ENCODE data around the gene UBXN10.
A peak's percentile ranks its signal among the peaks of the same experiment; 100 is the strongest.

UBXN10 gene

GRCh38 chr1:20184481-20184900 is 1.4 kb upstream of the UBXN10 start:
- no peak for DNase-seq

GRCh38 chr1:20184997-20185833 is 681 bp upstream of the UBXN10 start:
- peak; percentile 54 for DNase-seq

DNA sequence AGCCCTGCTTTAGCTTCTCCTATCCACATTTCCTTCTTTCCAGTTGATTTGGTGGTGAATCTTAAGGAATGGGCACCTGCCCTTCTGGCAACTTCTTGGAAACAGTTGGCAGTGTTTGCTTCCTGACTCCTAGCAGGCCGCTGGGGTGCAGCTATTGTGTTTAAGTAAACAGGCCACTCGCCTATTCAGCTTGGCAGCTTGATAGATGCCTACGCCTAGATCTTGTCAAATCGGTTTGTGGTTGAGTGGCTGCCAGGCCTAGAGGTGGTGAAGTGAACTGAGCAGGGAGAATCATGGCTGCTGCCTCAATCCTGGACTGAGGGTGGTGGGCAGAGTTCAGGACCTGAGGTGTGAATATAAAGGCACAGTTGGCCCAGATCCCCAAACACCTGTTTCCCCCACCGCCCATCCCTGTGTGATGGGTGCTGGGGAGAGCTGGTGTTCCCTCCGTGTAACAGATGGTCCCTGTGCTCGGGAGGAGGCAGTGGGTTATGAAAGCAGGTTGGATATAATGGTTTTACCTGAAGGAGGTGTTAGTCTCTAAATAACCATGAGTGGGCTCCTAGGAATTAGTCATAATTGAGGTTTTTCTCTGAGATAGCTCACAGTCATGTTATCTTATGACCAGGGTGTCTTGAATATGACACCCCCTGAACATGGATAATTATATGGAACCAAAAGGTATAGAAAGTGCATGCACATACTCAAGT is 1.4 kb downstream of the UBXN10 start:
- DNase-seq: peak; percentile 32

- DNase-seq: no peak
Observed at GRCh38 chr1:20187813-20188454, 2.0 kb downstream of the UBXN10 start.

GRCh38 chr1:20188455-20188817 is 2.5 kb downstream of the UBXN10 start:
- DNase-seq: no peak

- DNase-seq: no peak
Observed at GRCh38 chr1:20189664-20190063, 3.8 kb downstream of the UBXN10 start.

DNA sequence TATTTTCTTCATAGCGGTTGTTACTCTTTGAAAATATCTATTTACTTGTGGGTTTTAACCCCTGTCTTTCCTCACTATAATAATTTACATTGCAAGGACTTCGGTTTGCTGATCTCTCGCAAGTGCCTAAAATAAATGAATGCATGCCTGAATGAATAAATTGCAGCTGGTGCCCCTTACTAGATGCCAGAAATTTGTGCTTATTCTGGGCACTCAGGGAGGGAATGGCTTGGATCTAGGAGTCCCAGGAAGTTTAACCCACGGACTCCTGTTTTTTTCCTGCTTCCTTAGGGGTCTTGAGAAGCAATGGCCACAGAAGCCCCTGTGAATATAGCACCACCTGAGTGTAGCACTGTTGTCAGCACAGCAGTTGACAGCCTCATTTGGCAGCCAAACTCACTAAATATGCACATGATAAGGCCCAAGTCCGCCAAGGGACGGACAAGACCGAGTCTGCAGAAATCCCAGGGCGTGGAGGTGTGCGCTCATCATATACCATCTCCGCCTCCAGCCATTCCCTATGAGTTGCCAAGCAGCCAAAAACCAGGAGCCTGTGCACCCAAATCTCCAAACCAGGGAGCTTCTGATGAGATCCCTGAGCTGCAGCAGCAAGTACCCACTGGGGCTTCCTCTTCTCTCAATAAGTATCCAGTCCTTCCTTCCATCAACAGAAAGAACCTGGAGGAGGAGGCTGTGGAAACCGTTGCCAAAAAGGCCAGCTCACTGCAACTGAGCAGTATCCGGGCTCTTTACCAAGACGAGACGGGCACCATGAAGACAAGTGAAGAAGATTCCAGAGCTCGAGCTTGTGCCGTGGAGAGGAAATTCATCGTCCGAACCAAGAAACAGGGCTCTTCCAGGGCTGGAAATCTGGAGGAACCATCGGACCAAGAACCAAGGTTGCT is 4.6 kb downstream of the UBXN10 start:
- DNase-seq: no peak

DNA sequence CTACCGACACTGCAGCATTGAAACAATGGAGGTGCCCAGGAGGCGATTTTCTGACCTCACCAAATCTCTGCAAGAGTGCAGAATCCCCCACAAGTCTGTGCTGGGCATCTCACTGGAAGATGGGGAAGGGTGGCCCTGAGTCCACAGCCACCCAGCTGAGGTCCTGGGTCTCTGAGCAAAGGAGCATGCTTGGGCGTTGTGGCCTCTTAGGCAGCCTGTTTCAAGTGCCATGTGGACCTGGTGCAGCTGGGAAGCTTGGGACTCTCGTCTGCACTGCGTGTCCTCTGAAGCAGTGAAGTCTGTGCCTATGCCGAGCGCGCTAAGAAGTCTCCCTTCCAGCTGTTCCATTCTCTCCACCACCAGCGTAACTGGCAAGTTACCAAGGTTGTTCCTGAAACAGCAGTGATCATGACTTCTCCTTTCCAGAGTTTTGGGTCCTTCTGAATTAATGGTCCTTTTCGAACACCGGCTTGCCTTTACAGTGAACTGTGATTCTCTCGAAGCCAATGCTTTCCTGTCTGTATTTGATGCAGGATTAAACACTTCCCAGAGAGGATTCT is 5.5 kb downstream of the UBXN10 start:
- DNase-seq: no peak

GRCh38 chr1:20192364-20192763 is 6.5 kb downstream of the UBXN10 start:
- no peak for DNase-seq

GRCh38 chr1:20192871-20193411 is 7.0 kb downstream of the UBXN10 start:
- no peak for DNase-seq

DNA sequence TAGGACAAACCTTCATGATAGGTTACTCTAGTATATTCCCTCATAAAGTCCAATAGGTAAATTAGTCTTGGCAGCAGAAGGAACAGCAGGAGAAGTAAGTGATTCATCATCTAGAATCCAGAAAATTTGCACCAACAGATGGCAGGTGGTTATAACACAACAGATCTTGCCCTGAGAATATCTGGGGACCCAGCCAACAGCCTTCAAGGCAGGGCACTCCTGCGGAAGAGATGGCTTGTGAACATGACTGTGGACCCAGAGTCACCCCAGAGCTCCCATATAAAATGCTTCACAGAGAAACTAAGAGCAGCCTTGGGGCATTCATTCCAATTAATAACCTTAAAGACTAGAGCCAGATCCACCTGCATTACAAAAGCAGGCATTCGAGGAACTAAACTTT is 8.3 kb downstream of the UBXN10 start:
- no peak for DNase-seq

GRCh38 chr1:20194757-20195461 is 9.0 kb downstream of the UBXN10 start:
- peak; percentile 78 for DNase-seq

GRCh38 chr1:20195462-20195780 is 9.5 kb downstream of the UBXN10 start:
- DNase-seq: no peak

DNA sequence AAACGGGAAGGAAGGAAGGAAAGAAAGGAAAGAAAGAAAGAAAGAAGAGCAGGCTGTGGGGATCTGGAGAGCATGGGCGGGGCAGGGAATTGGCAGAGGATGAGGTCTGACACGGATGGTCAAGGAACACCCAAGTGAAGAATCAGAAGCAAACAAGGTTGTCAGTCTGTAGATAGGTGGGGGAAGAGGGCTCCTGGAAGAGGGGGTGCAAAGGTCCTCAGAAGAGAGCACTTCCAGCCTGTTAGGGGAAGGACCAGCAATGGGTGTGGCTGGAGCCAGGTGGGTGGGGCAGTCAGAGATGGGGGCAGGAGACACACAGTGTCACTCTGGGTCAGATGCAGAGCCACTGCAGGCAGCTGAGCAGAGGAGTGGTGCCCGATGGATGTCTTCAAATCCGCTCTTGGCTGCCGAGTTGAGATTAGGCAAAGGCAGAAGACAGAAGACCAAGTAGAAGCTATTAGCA is 11.5 kb downstream of the UBXN10 start:
- DNase-seq: no peak

- no peak for DNase-seq
Observed at GRCh38 chr1:20198296-20198695, 12.4 kb downstream of the UBXN10 start.

DNA sequence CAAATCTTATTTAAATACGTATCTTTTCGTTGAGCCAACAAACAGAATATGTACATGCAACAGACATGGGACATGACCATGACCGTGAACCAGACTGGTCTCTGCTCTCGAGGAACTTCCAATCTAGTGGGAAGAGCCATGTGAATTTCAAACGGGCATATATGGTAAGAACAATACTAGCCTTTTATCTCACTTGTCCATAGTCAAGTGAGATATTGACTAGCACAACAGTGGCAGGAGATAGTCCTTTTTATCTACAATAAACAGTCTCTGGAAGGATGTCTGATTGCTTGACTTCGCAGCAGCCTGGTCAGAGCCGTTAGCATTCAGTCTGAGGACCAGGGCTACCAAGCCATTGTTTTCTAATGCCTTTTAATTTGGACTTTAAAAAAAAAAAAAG is 13.0 kb downstream of the UBXN10 start:
- no peak for DNase-seq

- no peak for DNase-seq
Observed at GRCh38 chr1:20199403-20199802, 13.5 kb downstream of the UBXN10 start.

GRCh38 chr1:20199840-20200239 is 13.9 kb downstream of the UBXN10 start:
- no peak for DNase-seq

GRCh38 chr1:20200966-20201365 is 15.1 kb downstream of the UBXN10 start:
- DNase-seq: no peak

GRCh38 chr1:20202166-20202565 is 16.3 kb downstream of the UBXN10 start:
- DNase-seq: no peak

GRCh38 chr1:20207546-20207945 is 21.6 kb downstream of the UBXN10 start:
- no peak for DNase-seq

DNA sequence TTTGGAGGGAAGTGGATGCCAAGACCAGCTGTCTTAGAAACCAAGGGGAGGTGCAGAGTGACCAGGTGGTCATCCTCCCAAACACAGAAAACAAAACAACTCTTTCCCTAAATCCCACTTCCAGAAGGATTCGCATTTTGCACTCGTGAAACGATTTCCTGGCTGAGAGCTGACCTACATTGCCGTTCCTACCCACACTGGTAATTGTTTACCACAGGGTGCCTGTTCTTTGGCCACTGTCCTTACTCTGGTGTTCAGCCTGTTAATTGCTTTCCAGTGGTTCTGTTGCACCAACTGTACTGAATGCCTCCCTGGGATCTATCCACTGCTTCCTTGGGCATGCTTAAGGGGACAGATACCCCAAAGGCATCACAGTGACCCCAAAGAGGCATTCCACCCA is 23.6 kb downstream of the UBXN10 start:
- no peak for DNase-seq

Data from activated T-cell treated with anti-CD3 and anti-CD28 coated beads, Interleukin-2, amount 50 U/mL, for 1 hour (primary cell).